OCI-LY7 (cell line): ENCODE data around the gene KLHL20.

Experiments used
- CTCF ChIP-seq: fragments of 200-600 bp; sonication (generic); conservative IDR thresholded peaks from 2 replicates; pipeline ENCODE4 v1.5.1; 2014; ENCODE audit warnings: mild to moderate bottlenecking, antibody characterized with exemption, low read length, moderate library complexity, mixed read lengths
- EZH2phosphoT487 ChIP-seq: fragments of 200-600 bp; sonication (generic); IDR thresholded peaks from 2 replicates; pipeline ENCODE4 v1.6.1; 2018; ENCODE audit warnings: low read depth, borderline replicate concordance, mild to moderate bottlenecking, mixed run types, antibody characterized with exemption, low read length, moderate library complexity, mixed read lengths

GRCh38 chr1:173715538-173715844, 710 bp downstream of the KLHL20 start:
- TF ChIP-seq CTCF, result no peak
- TF ChIP-seq EZH2phosphoT487, result no peak
